MM.1S (cell line): ENCODE results near the gene ELAVL4.

ENCODE experiments used
- CTCF ChIP-seq: fragments of 300-600 bp; sonication (generic); IDR thresholded peaks from 2 replicates; pipeline ENCODE4 v1.5.1; 2016; ENCODE audit warnings: antibody characterized with exemption, low read length, mixed read lengths
- EZH2 ChIP-seq: fragments of 300-600 bp; sonication (generic); optimal IDR thresholded peaks from 2 replicates; pipeline ENCODE3; 2017; ENCODE audit warnings: low read depth, mild to moderate bottlenecking, antibody characterized with exemption, low read length, mixed read lengths

- TF ChIP-seq CTCF (no peak), EZH2 (no peak)
Measured at GRCh38 chr1:50243939-50244338, 135.2 kb downstream of the ELAVL4 start.
